NCI-H226 (cell line): ENCODE data around the gene TFDP2.
"Not testable (repeated sequence)": the region's sequence is repeated elsewhere in the genome, so short reads cannot be mapped to it uniquely, and the experiment has no call there.

Source experiments
- DNase-seq: peaks from one replicate; pipeline ENCODE4 v3.0.0-alpha.2; 2015

TFDP2 gene

GRCh38 chr3:142013326-142013980 is 135.9 kb downstream of the TFDP2 start:
- DNase-seq, result no peak

DNA sequence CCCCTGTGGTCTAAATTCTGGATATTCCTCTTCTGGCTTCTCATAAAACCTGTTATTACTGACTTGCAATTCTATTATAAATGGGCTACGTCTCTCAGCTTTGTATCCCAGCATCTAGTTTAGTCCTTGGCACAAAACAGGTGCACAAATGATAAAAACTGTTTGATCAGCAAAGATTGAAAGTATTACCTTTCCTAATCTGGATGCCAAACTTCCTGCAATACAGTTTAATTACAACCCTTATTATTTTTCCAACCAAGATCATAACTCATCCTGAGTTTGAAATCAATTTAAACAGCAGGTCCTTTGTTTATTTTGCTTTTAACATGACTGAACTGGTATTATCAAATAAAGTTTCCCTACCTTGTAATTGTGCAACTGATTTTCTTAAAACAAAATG is 140.3 kb downstream of the TFDP2 start:
- DNase-seq, result no peak

DNA sequence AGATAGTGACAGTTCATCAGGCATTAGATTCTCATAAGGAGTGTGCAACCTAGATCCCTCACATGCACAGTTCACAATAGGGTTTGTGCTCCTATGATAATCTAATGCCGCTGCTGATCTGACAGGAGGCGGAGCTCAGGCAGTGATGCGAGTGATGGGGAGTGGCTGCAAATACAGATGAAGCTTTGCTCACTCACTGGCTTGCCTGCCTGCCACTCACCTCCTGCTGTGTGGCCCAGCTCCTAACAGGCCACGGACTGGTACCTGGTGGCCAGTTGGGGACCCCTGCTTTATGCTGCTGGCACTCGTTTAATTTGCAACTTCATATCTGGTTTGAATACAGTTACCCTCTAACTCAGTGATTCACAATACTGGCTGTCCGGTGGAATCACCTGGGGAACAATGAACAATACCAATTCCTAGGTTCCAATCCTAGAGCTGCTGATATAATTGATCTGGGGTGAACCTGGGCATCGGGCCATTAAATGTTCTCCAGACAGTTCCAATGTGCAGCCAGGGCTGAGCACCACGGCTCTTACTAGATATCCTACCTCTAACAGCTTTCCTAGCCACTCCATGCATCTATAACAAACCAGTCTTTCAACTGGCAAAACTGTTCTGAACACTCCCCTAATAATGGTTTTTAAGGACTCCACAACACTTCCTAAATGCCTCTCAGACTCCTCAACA is 141.5 kb downstream of the TFDP2 start:
- no peak for DNase-seq

GRCh38 chr3:142004957-142005356 is 144.4 kb downstream of the TFDP2 start:
- DNase-seq, result not testable (repeated sequence)

DNA sequence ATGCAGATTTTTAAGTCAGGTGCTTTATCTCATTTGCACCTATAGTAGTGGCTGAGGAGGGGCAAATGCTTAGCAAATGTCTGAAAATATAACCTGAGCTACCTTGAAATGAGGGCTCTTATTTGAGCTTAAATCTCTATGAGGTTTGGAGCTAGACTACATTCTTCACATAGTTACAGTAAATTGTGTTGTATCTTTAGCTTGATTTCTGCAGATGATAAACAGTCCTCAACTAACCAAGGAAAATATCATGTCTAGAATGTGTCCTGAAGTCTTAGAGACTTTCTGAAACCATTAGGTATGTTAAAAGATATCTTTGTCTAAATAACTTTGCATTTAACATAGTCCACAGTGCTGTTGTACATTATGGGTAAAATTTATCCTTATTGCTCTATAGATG is 145.3 kb downstream of the TFDP2 start:
- no peak for DNase-seq

DNA sequence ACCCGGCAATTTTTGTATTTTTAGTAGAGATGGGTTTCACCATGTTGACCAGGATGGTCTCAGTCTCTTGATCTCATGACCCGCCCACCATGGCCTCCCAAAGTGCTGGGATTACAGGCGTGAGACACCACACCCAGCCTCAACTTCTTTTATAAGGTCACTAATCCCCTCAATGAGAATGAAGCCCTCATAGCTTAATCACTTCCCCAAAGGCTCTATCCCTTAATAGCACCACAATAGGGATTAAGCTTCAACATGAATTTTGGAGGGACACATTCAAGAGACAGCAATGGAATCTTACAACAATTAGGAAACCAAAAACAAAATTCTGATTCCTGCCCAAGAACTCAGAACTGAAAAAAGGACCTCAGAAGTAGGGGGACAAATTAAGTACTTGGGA is 146.1 kb downstream of the TFDP2 start:
- DNase-seq, result no peak

GRCh38 chr3:142000325-142000870 is 148.9 kb downstream of the TFDP2 start:
- no peak for DNase-seq

- DNase-seq, result peak; percentile 4
Measured at GRCh38 chr3:141998669-141999290, 150.6 kb downstream of the TFDP2 start.

DNA sequence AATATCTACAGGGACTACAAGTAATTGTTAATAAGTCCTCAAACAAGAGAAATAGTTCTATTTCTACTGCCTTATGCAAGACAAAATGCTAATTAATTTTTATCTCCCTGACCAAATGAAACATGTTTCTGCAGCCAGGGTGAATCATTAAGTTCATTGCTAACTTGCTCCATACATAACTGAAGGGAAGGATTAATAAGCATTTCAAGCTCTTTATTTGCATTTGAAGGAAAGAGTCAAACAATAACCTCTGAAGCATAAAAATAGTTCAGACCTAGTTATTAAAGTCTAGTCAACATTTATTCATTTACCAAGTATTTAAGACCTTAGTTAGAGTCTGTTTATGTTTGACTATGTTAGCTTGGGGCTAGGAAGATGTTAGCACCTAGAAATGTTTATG is 152.9 kb downstream of the TFDP2 start:
- no peak for DNase-seq

DNA sequence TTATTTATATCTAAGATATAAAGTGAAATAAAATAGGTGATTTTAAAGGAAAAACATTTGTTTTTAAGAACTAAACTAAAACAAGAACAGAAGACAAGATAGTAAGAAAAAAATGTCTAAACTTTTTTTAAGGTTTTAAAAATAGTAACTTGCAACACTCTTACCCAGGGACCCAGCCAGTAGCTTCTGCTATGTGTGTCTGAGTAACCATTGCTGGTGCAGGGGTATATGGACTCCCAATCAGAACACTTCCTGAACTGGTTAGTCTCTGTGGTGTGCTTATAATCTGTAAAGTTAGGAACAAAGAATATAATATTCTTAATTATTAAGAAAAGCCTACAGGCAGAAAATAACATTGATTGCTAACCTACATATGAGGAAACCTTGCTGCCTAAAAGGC is 154.5 kb downstream of the TFDP2 start:
- DNase-seq, result no peak

GRCh38 chr3:141992512-141992911 is 156.8 kb downstream of the TFDP2 start:
- no peak for DNase-seq

GRCh38 chr3:141986548-141987107 is 162.7 kb downstream of the TFDP2 start:
- no peak for DNase-seq

DNA sequence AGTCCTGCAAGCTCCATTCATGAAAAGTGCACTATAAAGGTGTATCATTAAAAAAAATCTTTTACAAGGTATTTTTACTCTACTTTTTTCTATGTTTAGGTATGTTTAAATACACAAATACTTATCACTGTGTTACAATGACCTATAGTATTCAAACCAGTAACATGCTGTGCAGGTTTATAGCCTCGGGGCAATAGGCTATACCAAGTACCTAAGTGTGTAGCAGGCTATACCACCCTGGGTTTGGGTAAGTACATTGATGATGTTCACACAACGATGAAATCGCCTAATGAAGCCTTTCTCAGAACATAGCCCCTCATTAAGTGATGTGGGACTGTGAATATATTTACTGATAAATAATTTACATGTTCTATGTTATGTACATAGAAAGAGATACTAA is 168.3 kb downstream of the TFDP2 start:
- DNase-seq, result no peak

GRCh38 chr3:141979050-141979671 is 170.2 kb downstream of the TFDP2 start:
- DNase-seq, result peak; percentile 79

DNA sequence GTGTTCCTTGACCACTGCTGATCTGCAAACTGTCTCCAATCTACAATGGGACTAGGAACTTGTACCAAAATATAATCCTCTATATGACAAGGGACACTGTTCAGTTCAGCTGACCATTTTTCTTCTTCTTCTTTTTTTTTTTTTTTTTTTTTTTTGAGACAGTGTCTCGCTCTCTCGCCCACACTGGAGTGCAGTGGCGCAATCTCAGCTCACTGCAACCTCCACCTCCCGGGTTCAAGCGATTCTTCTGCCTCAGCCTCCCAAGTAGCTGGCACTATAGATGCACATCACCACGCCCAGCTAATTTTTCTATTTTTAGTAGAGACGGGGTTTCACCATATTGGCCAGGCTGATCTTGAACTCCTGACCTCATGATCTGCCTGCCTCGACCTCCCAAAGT is 174.6 kb downstream of the TFDP2 start:
- not testable (repeated sequence) for DNase-seq

DNA sequence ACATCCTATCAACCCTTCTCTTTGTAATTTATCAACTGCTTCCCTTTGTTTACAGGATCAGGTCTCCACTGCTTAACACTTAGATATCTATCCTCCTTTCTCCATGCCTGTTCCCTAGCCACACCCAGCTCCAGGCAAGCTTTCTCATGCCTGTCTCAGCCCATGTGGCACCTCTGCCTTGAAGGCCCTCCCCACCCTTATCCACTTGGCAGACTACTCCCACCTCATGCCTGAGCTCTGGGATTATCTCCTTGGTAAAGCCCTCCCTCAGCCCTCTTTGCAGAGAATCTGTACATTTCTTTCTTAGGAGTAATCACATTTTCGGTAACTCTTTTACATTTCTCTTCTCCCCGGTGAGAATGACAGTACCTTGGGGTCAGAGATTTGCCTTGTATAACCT is 176.9 kb downstream of the TFDP2 start:
- peak; percentile 92 for DNase-seq

DNA sequence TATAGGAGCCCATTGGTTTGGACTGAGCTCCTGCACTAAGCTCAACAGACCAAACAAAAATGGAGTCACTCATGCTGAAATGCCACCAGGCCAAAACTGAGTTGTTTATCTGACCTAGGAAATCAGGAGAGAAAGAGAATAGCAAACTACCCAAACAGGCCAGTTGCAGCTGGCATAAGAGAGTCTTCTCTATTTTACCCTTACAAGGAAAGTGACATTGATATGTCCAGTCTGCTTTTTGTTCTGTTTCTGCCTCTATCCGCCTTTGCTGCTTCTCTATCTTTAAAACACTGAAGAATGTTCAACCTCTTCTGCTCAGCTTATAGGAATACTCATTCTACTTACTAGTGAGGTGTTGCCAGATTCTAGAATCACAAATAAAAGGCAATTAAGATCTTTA is 177.8 kb downstream of the TFDP2 start:
- no peak for DNase-seq

- no peak for DNase-seq
Measured at GRCh38 chr3:141969711-141970110, 179.6 kb downstream of the TFDP2 start.

GRCh38 chr3:141965471-141965870 is 183.9 kb downstream of the TFDP2 start:
- DNase-seq, result no peak

GRCh38 chr3:141963301-141963700 is 186.0 kb downstream of the TFDP2 start:
- no peak for DNase-seq

GRCh38 chr3:141960731-141961130 is 188.6 kb downstream of the TFDP2 start:
- no peak for DNase-seq

DNA sequence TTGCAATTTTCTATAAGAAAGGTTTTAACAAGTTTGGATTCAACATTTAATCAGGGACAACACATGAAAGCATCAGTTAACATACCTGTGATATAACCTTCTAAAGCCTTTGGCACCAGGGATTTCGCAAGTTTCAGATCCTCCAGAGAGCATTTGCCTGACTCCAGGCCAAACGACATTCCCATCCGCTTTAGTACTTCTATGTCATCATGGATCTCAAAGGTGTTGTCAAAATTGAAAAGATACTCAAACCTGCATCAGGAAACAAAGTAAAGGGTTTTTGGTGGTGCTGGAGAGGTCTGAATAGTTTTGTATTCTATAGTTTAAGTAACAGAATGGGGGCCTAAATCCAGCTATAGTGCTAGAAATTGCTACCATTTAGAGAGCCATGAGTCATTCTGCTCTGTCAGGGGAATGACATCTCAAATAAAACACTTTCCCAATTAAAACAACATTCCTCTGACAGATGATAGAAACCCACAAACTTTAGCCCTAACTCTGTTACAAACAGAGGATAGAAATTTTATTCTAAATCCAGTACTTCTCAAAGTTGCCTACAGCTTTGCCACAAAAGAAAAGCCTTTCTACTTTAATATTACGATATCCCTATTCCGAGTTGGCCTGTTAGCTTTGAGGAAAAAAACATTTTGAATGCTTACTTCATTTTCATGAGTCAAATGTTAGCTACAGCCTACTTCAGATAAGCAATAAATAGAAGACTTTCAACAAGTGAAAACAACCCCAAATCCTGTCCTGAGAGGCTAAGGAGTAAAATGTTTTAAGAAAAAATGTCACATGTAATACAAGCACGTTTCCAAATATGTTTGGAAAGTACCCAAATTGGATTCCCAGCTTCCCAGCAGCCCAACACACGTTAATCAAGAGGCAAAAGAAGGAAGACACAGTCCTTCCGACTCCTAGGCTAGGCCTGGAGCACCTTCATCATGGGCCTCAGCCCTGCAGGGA is 189.5 kb downstream of the TFDP2 start:
- DNase-seq, result peak; percentile 62
